HCT116 (cell line): ENCODE data around the gene COL2A1. TPM values are rescaled to one million over a fixed set of nuclear protein-coding genes. Genes with fewer than 3 reads are reported as not detected.

Source experiments
- ATAC-seq: fragments of 200-7000 bp; cut with Tn5 transposase; 2 replicates; pipeline ENCODE4 v1.9.1; 2020; ENCODE audit warnings: mild to moderate bottlenecking, moderate library complexity
- BruUV-seq: library from RNA; stranded (reverse); fragments of 400-500 nt; replicated peaks from 2 replicates; lab custom pipeline; 2021; lab: Mats Ljungman, UMichigan
- CTCF ChIA-PET: fragments of 300-600 bp; sonication (Branson Sonifier 250); formaldehyde crosslinking; loops from one replicate; lab custom pipeline; 2021; ENCODE audit warnings: antibody characterized with exemption; lab: Charles Lee
- POLR2A ChIA-PET: fragments of 300-600, 350-600 bp; sonication (Branson Sonifier 250); formaldehyde crosslinking; loops from one replicate; lab custom pipeline; 2021; ENCODE audit warnings: antibody characterized with exemption; lab: Charles Lee
- RAD21 ChIA-PET, 2 experiments: fragments of 300-600 bp; sonication (Branson Sonifier 250); formaldehyde crosslinking; loops; one replicate each; lab custom pipeline; 2023; ENCODE audit warnings: low total read pairs in 2 of 2; ENCODE audit not compliant: uncharacterized antibody in 2 of 2, unreplicated experiment in 2 of 2, low non-redundant PET in 1 of 2; lab: Charles Lee
- DNase-seq: peaks from one replicate; pipeline ENCODE4 v3.0.0-alpha.2; 2010; ENCODE audit warnings: low read depth, low spot score
- H2AFZ ChIP-seq: fragments of 200-600 bp; shearing (Covaris generic), sonication (generic); 2 replicates; pipeline ENCODE4 v1.6.1; 2017; ENCODE audit warnings: low read depth, mixed run types, mixed read lengths, antibody characterized with exemption, low read length; ENCODE audit not compliant: poor library complexity, severe bottlenecking
- H3K27ac ChIP-seq: 2 replicates; pipeline ENCODE4 v1.5.1; 2012; ENCODE audit warnings: low read depth, low read length
- H3K27me3 ChIP-seq: fragments of 200-600 bp; sonication (generic); 2 replicates; pipeline ENCODE4 v1.6.1; 2016; ENCODE audit warnings: mixed run types, low read length, mixed read lengths; ENCODE audit not compliant: insufficient read depth
- H3K36me3 ChIP-seq, 2 experiments: fragments of 200-500 bp in 1 of 2; fragments of 200-600 bp in 1 of 2; sonication (Bioruptor generic) in 1 of 2; sonication (generic) in 1 of 2; 2 replicates each; pipeline versions ENCODE4 v1.5.1 to v1.6.1; 2014 to 2016; ENCODE audit warnings: low read length in 2 of 2, inconsistent platforms in 1 of 2, mixed read lengths in 1 of 2, mixed run types in 1 of 2; ENCODE audit not compliant: insufficient read depth in 2 of 2, control insufficient read depth in 1 of 2
- H3K4me1 ChIP-seq, 2 experiments: fragments of 200-600 bp in 1 of 2; sonication (generic) in 1 of 2; 2 replicates each; pipeline versions ENCODE4 v1.5.1 to v1.6.1; 2012 to 2017; ENCODE audit warnings: low read length in 2 of 2, inconsistent platforms in 1 of 2, mild to moderate bottlenecking in 1 of 2, mixed read lengths in 1 of 2, mixed run types in 1 of 2, moderate library complexity in 1 of 2; ENCODE audit not compliant: insufficient read depth in 2 of 2, control insufficient read depth in 1 of 2
- H3K4me2 ChIP-seq: fragments of 200-600 bp; sonication (generic); 2 replicates; pipeline ENCODE4 v1.6.1; 2017; ENCODE audit warnings: mixed run types, low read length, mixed read lengths
- H3K4me3 ChIP-seq, 2 experiments: fragments of 200-600 bp in 1 of 2; sonication (generic) in 1 of 2; replicated peaks in 1 of 2; 2 replicates each; pipeline ENCODE4 v1.5.1; 2011 to 2016; ENCODE audit warnings: low read length in 2 of 2, control low read depth in 1 of 2, low read depth in 1 of 2, mild to moderate bottlenecking in 1 of 2, mixed read lengths in 1 of 2, mixed run types in 1 of 2
- H3K79me2 ChIP-seq: fragments of 200-600 bp; sonication (generic); 2 replicates; pipeline ENCODE4 v1.6.1; 2017; ENCODE audit warnings: mild to moderate bottlenecking, mixed run types, low read length, moderate library complexity, mixed read lengths; ENCODE audit not compliant: insufficient read depth
- H3K9ac ChIP-seq: fragments of 200-600 bp; sonication (generic); 2 replicates; pipeline ENCODE4 v1.6.1; 2016; ENCODE audit warnings: low read length, mixed read lengths
- H3K9me2 ChIP-seq: fragments of 200-600 bp; sonication (generic), shearing (Covaris generic); 2 replicates; pipeline ENCODE4 v1.6.1; 2017; ENCODE audit warnings: mixed run types, mild to moderate bottlenecking, moderate library complexity; ENCODE audit not compliant: insufficient read depth
- H3K9me3 ChIP-seq, 2 experiments: fragments of 200-500 bp in 1 of 2; fragments of 200-600 bp in 1 of 2; sonication (Bioruptor generic) in 1 of 2; sonication (generic) in 1 of 2; 2 replicates each; pipeline ENCODE4 v1.6.1; 2014 to 2017; ENCODE audit warnings: low read length in 2 of 2, mixed read lengths in 2 of 2, inconsistent platforms in 1 of 2, low read depth in 1 of 2, mild to moderate bottlenecking in 1 of 2, mixed run types in 1 of 2, moderate library complexity in 1 of 2; ENCODE audit not compliant: control insufficient read depth in 1 of 2, insufficient read depth in 1 of 2
- H4K20me1 ChIP-seq: fragments of 200-600 bp; sonication (generic), shearing (Covaris generic); 2 replicates; pipeline ENCODE4 v1.6.1; 2017; ENCODE audit warnings: mixed run types, mild to moderate bottlenecking, moderate library complexity; ENCODE audit not compliant: insufficient read depth
- CEBPB ChIP-seq: IDR thresholded peaks from 2 replicates; pipeline ENCODE4 v1.6.1; 2012; ENCODE audit warnings: low read depth
- EZH2 ChIP-seq: fragments of 200-600 bp; sonication (generic); IDR thresholded peaks from 2 replicates; pipeline ENCODE4 v1.6.1; 2017; ENCODE audit warnings: antibody characterized with exemption, mixed run types
- EZH2phosphoT487 ChIP-seq: fragments of 200-600 bp; IDR thresholded peaks from 2 replicates; pipeline ENCODE4 v1.6.1; 2018; ENCODE audit warnings: antibody characterized with exemption, borderline replicate concordance
- FOSL1 ChIP-seq: IDR thresholded peaks from 2 replicates; pipeline ENCODE4 v1.6.1; 2012; ENCODE audit warnings: low read depth
- POLR2A ChIP-seq: IDR thresholded peaks from 2 replicates; pipeline ENCODE4 v1.7.0; 2011; ENCODE audit warnings: borderline replicate concordance; ENCODE audit not compliant: insufficient read depth, insufficient read length; ENCODE audit errors: extremely low read depth
- RAD21 ChIP-seq: IDR thresholded peaks from 2 replicates; pipeline ENCODE4 v1.6.1; 2012; ENCODE audit warnings: low read depth, mild to moderate bottlenecking
- SIN3A ChIP-seq: IDR thresholded peaks from 2 replicates; pipeline ENCODE4 v1.6.1; 2012; ENCODE audit warnings: low read depth
- SP1 ChIP-seq: IDR thresholded peaks from 2 replicates; pipeline ENCODE4 v1.6.1; 2012; ENCODE audit warnings: low read depth
- TCF7L2 ChIP-seq: IDR thresholded peaks from 2 replicates; pipeline ENCODE4 v1.7.0; 2011; ENCODE audit warnings: borderline replicate concordance, inconsistent platforms; ENCODE audit not compliant: insufficient read depth, insufficient read length; ENCODE audit errors: extremely low read depth
- ZFX ChIP-seq: fragments of 450-650 bp; IDR thresholded peaks from 2 replicates; pipeline ENCODE4 v1.6.1; 2017
- intact Hi-C: fragments of 100-400 bp; cut with micrococcal nuclease; formaldehyde crosslinking; loops from 2 replicates; pipeline ENCODE4 v1.10.0; 2022
- total RNA-seq: library from RNA; stranded (reverse); gene quantifications from one replicate; pipeline ENCODE4 v1.2.1, GENCODE V29; 2021; ENCODE audit not compliant: unreplicated experiment
- TF ChIP-seq, protein P1 (sequence below): IDR thresholded peaks from 2 replicates; pipeline ENCODE4 v1.6.1; 2011; ENCODE audit warnings: mild to moderate bottlenecking, low read length, moderate library complexity; ENCODE audit not compliant: insufficient replicate concordance; ENCODE audit errors: extremely low read depth
- TF ChIP-seq, protein P2 (sequence below), 3 experiments: fragments of 200-600 bp in 1 of 3; sonication (generic) in 1 of 3; IDR thresholded peaks in 2 of 3; conservative IDR thresholded peaks in 1 of 3; 2 replicates each; pipeline ENCODE4 v1.5.1; 2012 to 2017; ENCODE audit warnings: low read depth in 2 of 3, low read length in 2 of 3, antibody characterized with exemption in 1 of 3, borderline replicate concordance in 1 of 3, control low read depth in 1 of 3, mild to moderate bottlenecking in 1 of 3, mixed read lengths in 1 of 3, mixed run types in 1 of 3, moderate library complexity in 1 of 3; ENCODE audit not compliant: insufficient read depth in 1 of 3

COL2A1 gene
- total RNA-seq, 1 experiment from 2014 or later: 0.22 TPM

GRCh38 chr12:48026060-48026827 is 22.0 kb upstream of the COL2A1 start:
- Histone ChIP-seq H3K4me1 (peaks cover 0 to 6% of the 10 kb centered on the region in 2 experiments; a peak in 2 of 4 replicates), H3K27ac (no peak overlapping the region), H3K4me2 (no peak overlapping the region), H3K79me2 (no peaks in the 10 kb centered on the region)
- POLR2A ChIA-PET: no interaction called here
- BruUV-seq: no TSS peak
- no peak for DNase-seq
- intact Hi-C loops: no loop called here
- no peak for TF ChIP-seq TCF7L2
- no peak for TF ChIP-seq RAD21
- no peak for TF ChIP-seq CEBPB
- no peak for TF ChIP-seq ZFX
- TF ChIP-seq FOSL1: no peak
- TF ChIP-seq, all 23 proteins: peak for 0
- no peaks in the 10 kb centered on the region for H3K9me3 ChIP-seq
- no peaks in the 10 kb centered on the region for H4K20me1 ChIP-seq
- no peaks in the 10 kb centered on the region for H3K27me3 ChIP-seq
- H3K36me3 ChIP-seq: no peaks in the 10 kb centered on the region
- no peak overlapping the region for H3K9ac ChIP-seq
- no peaks in the 10 kb centered on the region for H3K9me2 ChIP-seq
- RAD21 ChIA-PET: no interaction called here
- H3K4me3 ChIP-seq: no peak overlapping the region
- no peak overlapping the region for H2AFZ ChIP-seq
- CTCF ChIA-PET: no interaction called here
- no peak for ATAC-seq

DNA sequence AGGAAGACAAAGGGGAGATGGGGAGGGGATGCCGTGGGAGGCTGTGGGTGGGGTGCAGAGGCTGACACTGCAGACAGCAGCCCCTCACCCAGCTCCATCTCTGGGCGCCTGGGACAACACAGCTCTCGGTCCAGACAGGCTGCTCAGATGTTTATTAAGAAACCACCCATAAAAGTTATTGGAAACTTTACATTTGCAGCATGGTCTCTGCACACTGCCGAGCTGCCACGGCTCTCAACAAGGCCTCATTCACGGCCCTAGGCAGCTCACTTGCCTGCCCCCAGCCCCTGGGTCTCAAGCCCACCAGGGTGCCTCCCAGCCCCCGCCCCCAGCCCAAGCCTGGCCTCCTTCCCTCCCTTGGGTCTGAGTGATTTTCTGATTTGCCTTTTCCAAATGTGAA is 21.0 kb upstream of the COL2A1 start:
- no TSS peak for BruUV-seq
- intact Hi-C loops: no loop called here
- ChIA-PET RAD21 (no interaction called here), CTCF (no interaction called here), POLR2A (no interaction called here)
- DNase-seq (no peak), ATAC-seq (no peak)
- Histone ChIP-seq H3K4me1 (peaks cover 0 to 6% of the 10 kb centered on the region in 2 experiments; a peak in 2 of 4 replicates), H3K36me3 (no peaks in the 10 kb centered on the region), H3K79me2 (no peaks in the 10 kb centered on the region), H3K27ac (no peak overlapping the region), H3K4me3 (no peak overlapping the region), H3K27me3 (no peaks in the 10 kb centered on the region), H3K9ac (no peak overlapping the region), H2AFZ (no peak overlapping the region), H3K9me3 (no peaks in the 10 kb centered on the region), H4K20me1 (no peaks in the 10 kb centered on the region), H3K9me2 (no peaks in the 10 kb centered on the region), H3K4me2 (no peak overlapping the region)
- TF ChIP-seq EZH2phosphoT487: no peak
- no peak for TF ChIP-seq POLR2A
- TF ChIP-seq EZH2: no peak
- TF ChIP-seq RAD21: no peak
- TF ChIP-seq SIN3A: no peak
- TF ChIP-seq, protein P1, sequence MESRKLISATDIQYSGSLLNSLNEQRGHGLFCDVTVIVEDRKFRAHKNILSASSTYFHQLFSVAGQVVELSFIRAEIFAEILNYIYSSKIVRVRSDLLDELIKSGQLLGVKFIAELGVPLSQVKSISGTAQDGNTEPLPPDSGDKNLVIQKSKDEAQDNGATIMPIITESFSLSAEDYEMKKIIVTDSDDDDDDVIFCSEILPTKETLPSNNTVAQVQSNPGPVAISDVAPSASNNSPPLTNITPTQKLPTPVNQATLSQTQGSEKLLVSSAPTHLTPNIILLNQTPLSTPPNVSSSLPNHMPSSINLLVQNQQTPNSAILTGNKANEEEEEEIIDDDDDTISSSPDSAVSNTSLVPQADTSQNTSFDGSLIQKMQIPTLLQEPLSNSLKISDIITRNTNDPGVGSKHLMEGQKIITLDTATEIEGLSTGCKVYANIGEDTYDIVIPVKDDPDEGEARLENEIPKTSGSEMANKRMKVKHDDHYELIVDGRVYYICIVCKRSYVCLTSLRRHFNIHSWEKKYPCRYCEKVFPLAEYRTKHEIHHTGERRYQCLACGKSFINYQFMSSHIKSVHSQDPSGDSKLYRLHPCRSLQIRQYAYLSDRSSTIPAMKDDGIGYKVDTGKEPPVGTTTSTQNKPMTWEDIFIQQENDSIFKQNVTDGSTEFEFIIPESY: no peak
- TF ChIP-seq SP1: no peak
- TF ChIP-seq, protein P2, sequence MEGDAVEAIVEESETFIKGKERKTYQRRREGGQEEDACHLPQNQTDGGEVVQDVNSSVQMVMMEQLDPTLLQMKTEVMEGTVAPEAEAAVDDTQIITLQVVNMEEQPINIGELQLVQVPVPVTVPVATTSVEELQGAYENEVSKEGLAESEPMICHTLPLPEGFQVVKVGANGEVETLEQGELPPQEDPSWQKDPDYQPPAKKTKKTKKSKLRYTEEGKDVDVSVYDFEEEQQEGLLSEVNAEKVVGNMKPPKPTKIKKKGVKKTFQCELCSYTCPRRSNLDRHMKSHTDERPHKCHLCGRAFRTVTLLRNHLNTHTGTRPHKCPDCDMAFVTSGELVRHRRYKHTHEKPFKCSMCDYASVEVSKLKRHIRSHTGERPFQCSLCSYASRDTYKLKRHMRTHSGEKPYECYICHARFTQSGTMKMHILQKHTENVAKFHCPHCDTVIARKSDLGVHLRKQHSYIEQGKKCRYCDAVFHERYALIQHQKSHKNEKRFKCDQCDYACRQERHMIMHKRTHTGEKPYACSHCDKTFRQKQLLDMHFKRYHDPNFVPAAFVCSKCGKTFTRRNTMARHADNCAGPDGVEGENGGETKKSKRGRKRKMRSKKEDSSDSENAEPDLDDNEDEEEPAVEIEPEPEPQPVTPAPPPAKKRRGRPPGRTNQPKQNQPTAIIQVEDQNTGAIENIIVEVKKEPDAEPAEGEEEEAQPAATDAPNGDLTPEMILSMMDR (IDR thresholded peaks at IDR 0.05 in 2 of 3, conservative IDR thresholded peaks at IDR 0.05 in 1 of 3; ENCODE audit: borderline replicate concordance in 1 of 3, insufficient read depth in 1 of 3, low read depth in 2 of 3, low read length in 2 of 3): no peak
